ENCODE measurements around the gene NDUFA3.
"Not testable (repeated sequence)": the region's sequence is repeated elsewhere in the genome, so short reads cannot be mapped to it uniquely, and the experiment has no call there.

- TF ChIP-seq CTCF, POLR2A (IDR thresholded peaks at IDR 0.05): not testable (repeated sequence)
Observed at GRCh38 chr19:54099903-54100255, 2.8 kb upstream of the NDUFA3 start.

All from Peyer's patch (tissue), 4 donors.